GM15510 (cell line): ENCODE results near the gene TSPAN18.

ENCODE experiments used
- POLR2A ChIP-seq: IDR thresholded peaks from 3 replicates; pipeline ENCODE4 v1.6.1; 2011; ENCODE audit warnings: borderline replicate concordance; ENCODE audit not compliant: insufficient read length; ENCODE audit errors: extremely low read depth

TSPAN18 gene

GRCh38 chr11:44727114-44727372 is 281 bp downstream of the TSPAN18 start:
- no peak for TF ChIP-seq POLR2A

- no peak for TF ChIP-seq POLR2A
Observed at GRCh38 chr11:44727373-44728287, 868 bp downstream of the TSPAN18 start.

DNA sequence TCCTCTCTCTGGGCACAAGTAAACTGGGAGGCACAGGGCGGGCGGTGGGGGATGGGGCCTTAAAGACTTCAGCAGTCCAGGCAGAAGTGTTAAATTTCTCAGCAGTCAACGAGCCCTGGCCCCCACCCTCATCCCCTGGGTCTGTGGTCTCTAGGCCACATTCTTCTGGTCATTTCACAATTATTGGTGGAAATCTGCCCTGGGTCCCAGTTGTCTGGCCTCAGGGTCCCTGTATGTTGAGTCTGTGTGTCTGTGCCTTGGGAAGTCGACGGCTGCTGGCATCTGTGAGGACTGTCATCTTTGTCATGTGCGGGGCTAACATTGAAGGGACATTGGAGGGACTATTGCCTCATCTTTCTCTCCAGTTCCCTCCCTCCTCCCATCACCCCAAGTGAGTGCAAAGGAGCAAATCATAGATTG is 1.7 kb downstream of the TSPAN18 start:
- TF ChIP-seq POLR2A, result no peak

- TF ChIP-seq POLR2A, result no peak
Observed at GRCh38 chr11:44729063-44729462, 2.3 kb downstream of the TSPAN18 start.

DNA sequence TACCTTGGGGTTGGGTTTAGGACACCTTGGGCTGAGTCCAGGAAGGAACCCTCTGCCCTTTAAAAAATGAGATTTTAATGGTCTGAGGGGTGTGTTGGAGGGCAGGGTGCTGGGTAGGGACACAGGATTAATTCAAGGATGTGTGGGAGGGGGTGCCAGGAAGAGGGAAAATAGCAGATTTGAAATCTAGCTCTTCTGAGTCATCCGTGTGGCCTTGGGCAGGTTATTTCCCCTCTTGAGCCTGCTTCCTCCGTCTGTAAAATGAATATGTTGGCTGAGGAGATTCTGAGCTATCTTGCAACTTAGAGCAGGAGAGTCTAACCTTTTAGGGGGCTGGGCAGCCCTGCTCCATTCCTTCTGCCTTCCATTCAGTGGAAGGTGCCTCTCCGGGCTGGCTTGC is 3.0 kb downstream of the TSPAN18 start:
- TF ChIP-seq POLR2A, result no peak

- no peak for TF ChIP-seq POLR2A
Observed at GRCh38 chr11:44730775-44731174, 4.0 kb downstream of the TSPAN18 start.

DNA sequence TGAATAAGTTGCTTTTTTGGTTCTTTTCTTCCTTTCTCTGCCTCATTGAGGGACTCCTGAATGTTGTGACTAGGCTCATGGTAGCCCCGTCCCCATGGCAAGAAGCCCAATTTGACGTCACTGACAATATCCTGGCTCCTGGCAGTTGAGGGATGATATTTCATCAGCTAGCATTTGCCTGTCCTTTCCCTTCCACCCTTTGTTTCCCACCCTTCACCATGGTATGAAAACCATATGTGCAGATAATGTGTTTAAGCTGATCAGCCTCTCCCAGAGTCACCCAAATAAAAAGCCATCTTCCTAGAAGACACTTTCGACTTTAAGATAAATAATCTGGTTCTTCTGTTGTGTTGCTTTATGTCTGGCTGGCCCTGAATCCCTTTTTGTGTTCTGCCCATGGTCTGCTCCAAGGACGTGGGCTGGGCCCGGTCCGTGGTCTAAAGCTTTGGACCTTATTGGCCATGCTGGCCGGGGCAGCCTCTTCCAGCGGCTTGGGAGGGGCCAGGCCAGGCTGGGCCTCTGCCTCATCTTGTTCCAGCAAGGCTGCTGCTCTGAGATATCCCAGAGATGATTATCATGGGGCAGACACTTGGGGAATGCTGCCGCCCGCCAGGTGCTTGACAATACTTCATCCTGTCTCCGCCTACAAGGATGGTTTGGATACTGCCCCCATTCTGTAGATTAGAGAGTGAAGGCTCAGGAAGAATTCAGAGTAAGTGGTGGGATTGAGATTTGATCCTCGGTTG is 5.1 kb downstream of the TSPAN18 start:
- no peak for TF ChIP-seq POLR2A

DNA sequence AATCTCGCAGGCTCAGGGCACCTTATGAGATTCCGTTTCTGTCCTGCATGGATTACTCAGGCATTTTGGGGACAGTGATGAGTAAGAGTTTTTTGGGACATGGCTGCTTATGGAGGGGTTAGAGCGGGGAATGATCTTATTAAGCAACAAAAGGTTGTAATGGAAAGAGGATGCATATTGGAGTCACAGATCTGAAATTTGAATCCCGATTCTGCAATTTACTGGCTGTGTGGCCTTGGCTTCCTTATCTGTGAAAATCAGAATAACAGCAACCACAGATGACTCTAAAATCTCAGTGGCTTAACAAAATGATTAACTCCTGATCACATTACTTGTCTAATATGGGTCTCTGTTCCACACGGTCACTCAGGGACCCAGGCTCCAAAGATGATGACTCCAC is 5.8 kb downstream of the TSPAN18 start:
- TF ChIP-seq POLR2A, result no peak

GRCh38 chr11:44733877-44734276 is 7.1 kb downstream of the TSPAN18 start:
- TF ChIP-seq POLR2A, result no peak

GRCh38 chr11:44734843-44735381 is 8.2 kb downstream of the TSPAN18 start:
- TF ChIP-seq POLR2A, result no peak

- no peak for TF ChIP-seq POLR2A
Observed at GRCh38 chr11:44736791-44737190, 10.0 kb downstream of the TSPAN18 start.

GRCh38 chr11:44737245-44738085 is 10.7 kb downstream of the TSPAN18 start:
- no peak for TF ChIP-seq POLR2A

GRCh38 chr11:44738791-44739190 is 12.0 kb downstream of the TSPAN18 start:
- no peak for TF ChIP-seq POLR2A

GRCh38 chr11:44740967-44741366 is 14.2 kb downstream of the TSPAN18 start:
- TF ChIP-seq POLR2A, result no peak

GRCh38 chr11:44741976-44742375 is 15.2 kb downstream of the TSPAN18 start:
- TF ChIP-seq POLR2A, result no peak

- TF ChIP-seq POLR2A, result no peak
Observed at GRCh38 chr11:44742508-44743246, 15.9 kb downstream of the TSPAN18 start.
